GM10266 (cell line): ENCODE results near the gene USP12.

Experiments
- DNase-seq: peaks from one replicate; pipeline ENCODE4 v3.0.0; 2012; ENCODE audit errors: extremely low spot score
- CTCF ChIP-seq: IDR thresholded peaks from 2 replicates; pipeline ENCODE4 v1.5.1; 2012; ENCODE audit warnings: mild to moderate bottlenecking, low read depth; ENCODE audit not compliant: control insufficient read depth, insufficient read depth; ENCODE audit errors: missing control alignments

The USP12 gene

GRCh38 chr13:27182844-27183497 is 11.4 kb upstream of the USP12 start:
- DNase-seq, result no peak
- TF ChIP-seq CTCF, result no peak

GRCh38 chr13:27182054-27182453 is 10.4 kb upstream of the USP12 start:
- no peak for DNase-seq
- no peak for TF ChIP-seq CTCF

- peak; percentile 18 for DNase-seq
- no peak for TF ChIP-seq CTCF
These were observed 6.2 kb upstream of the USP12 start for GRCh38 chr13:27177852-27178251.

GRCh38 chr13:27176470-27177410 is 5.1 kb upstream of the USP12 start:
- peak; percentile 32 for DNase-seq
- TF ChIP-seq CTCF, result no peak

- no peak for TF ChIP-seq CTCF
- no peak for DNase-seq
These were observed 3.3 kb upstream of the USP12 start for GRCh38 chr13:27174766-27175455.

GRCh38 chr13:27172495-27172842 is 858 bp upstream of the USP12 start:
- DNase-seq, result no peak
- TF ChIP-seq CTCF, result no peak

- peak; percentile 15 for TF ChIP-seq CTCF
- peak; percentile 94 for DNase-seq
These were observed 350 bp upstream of the USP12 start for GRCh38 chr13:27171827-27172494.
